ENCODE results near the gene MAGI1.

- TF ChIP-seq, protein P1, sequence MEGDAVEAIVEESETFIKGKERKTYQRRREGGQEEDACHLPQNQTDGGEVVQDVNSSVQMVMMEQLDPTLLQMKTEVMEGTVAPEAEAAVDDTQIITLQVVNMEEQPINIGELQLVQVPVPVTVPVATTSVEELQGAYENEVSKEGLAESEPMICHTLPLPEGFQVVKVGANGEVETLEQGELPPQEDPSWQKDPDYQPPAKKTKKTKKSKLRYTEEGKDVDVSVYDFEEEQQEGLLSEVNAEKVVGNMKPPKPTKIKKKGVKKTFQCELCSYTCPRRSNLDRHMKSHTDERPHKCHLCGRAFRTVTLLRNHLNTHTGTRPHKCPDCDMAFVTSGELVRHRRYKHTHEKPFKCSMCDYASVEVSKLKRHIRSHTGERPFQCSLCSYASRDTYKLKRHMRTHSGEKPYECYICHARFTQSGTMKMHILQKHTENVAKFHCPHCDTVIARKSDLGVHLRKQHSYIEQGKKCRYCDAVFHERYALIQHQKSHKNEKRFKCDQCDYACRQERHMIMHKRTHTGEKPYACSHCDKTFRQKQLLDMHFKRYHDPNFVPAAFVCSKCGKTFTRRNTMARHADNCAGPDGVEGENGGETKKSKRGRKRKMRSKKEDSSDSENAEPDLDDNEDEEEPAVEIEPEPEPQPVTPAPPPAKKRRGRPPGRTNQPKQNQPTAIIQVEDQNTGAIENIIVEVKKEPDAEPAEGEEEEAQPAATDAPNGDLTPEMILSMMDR (conservative IDR thresholded peaks at IDR 0.05; ENCODE audit: low read length), result no peak
- no peak for TF ChIP-seq EZH2phosphoT487 (IDR thresholded peaks at IDR 0.05; ENCODE audit: borderline replicate concordance)
These were observed 195.0 kb downstream of the MAGI1 start for GRCh38 chr3:65843732-65844131.

Measured in Loucy (cell line).